HG03354 (cell line): ENCODE data around the gene MRPL44.
"Not testable (repeated sequence)": the region's sequence is repeated elsewhere in the genome, so short reads cannot be mapped to it uniquely, and the experiment has no call there.

Experiments used
- ATAC-seq: cut with Tn5 transposase; IDR thresholded peaks from one replicate; pipeline ENCODE4 v1.9.1; 2021; ENCODE audit warnings: mild to moderate bottlenecking; ENCODE audit not compliant: unreplicated experiment, poor library complexity, severe bottlenecking

The MRPL44 gene

GRCh38 chr2:223935459-223936125 lies 21.7 kb upstream of the MRPL44 start:
- no peak for ATAC-seq

GRCh38 chr2:223936862-223937326 lies 20.4 kb upstream of the MRPL44 start:
- no peak for ATAC-seq

GRCh38 chr2:223937535-223937934 lies 19.7 kb upstream of the MRPL44 start:
- ATAC-seq, result no peak

- ATAC-seq, result not testable (repeated sequence)
Observed at GRCh38 chr2:223939438-223939837, 17.8 kb upstream of the MRPL44 start.

GRCh38 chr2:223941579-223942277 lies 15.5 kb upstream of the MRPL44 start:
- ATAC-seq, result peak; percentile 43

GRCh38 chr2:223943135-223943534 lies 14.1 kb upstream of the MRPL44 start:
- ATAC-seq, result no peak

GRCh38 chr2:223943561-223944008 lies 13.7 kb upstream of the MRPL44 start:
- ATAC-seq, result no peak

- peak; percentile 28 for ATAC-seq
Observed at GRCh38 chr2:223944166-223944702, 13.0 kb upstream of the MRPL44 start.

- ATAC-seq, result peak; percentile 86
Observed at GRCh38 chr2:223944703-223945531, 12.3 kb upstream of the MRPL44 start, which contains the start of gene WDFY1. Gene WDFY1, minus strand, starts transcription at chr2:223945335. Its CDS starts 51 bp downstream, at chr2:223945284.

- no peak for ATAC-seq
Observed at GRCh38 chr2:223945755-223946154, 11.5 kb upstream of the MRPL44 start.

- ATAC-seq, result no peak
Observed at GRCh38 chr2:223947711-223948205, 9.5 kb upstream of the MRPL44 start.

GRCh38 chr2:223949241-223949840 lies 7.9 kb upstream of the MRPL44 start:
- ATAC-seq, result no peak

GRCh38 chr2:223950448-223951347 lies 6.6 kb upstream of the MRPL44 start:
- ATAC-seq, result no peak

GRCh38 chr2:223952280-223952968 lies 4.8 kb upstream of the MRPL44 start:
- peak; percentile 66 for ATAC-seq

- ATAC-seq, result no peak
Observed at GRCh38 chr2:223954401-223954800, 2.9 kb upstream of the MRPL44 start.

GRCh38 chr2:223956300-223956699 lies 963 bp upstream of the MRPL44 start:
- no peak for ATAC-seq

- no peak for ATAC-seq
Observed at GRCh38 chr2:223959688-223960087, 2.4 kb downstream of the MRPL44 start.

GRCh38 chr2:223967981-223968380 lies 10.7 kb downstream of the MRPL44 start:
- ATAC-seq, result no peak
